ENCODE data around the gene CSMD2.
A peak's percentile ranks its signal among the peaks of the same experiment; 100 is the strongest.

The CSMD2 gene

GRCh38 chr1:33946836-33947235 is 218.2 kb downstream of the CSMD2 start:
- no peak for DNase-seq (ENCODE audit: low read depth)
- TF ChIP-seq, protein P1, sequence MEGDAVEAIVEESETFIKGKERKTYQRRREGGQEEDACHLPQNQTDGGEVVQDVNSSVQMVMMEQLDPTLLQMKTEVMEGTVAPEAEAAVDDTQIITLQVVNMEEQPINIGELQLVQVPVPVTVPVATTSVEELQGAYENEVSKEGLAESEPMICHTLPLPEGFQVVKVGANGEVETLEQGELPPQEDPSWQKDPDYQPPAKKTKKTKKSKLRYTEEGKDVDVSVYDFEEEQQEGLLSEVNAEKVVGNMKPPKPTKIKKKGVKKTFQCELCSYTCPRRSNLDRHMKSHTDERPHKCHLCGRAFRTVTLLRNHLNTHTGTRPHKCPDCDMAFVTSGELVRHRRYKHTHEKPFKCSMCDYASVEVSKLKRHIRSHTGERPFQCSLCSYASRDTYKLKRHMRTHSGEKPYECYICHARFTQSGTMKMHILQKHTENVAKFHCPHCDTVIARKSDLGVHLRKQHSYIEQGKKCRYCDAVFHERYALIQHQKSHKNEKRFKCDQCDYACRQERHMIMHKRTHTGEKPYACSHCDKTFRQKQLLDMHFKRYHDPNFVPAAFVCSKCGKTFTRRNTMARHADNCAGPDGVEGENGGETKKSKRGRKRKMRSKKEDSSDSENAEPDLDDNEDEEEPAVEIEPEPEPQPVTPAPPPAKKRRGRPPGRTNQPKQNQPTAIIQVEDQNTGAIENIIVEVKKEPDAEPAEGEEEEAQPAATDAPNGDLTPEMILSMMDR (conservative IDR thresholded peaks at IDR 0.05; ENCODE audit: low read length): no peak
- no peak overlapping the region for H3K4me3 ChIP-seq (ENCODE audit: low read length)

- no peak for DNase-seq (ENCODE audit: low read depth)
- TF ChIP-seq, protein P1 (conservative IDR thresholded peaks at IDR 0.05; ENCODE audit: low read length): no peak
- no peak overlapping the region for H3K4me3 ChIP-seq (ENCODE audit: low read length)
These were observed 220.2 kb downstream of the CSMD2 start for GRCh38 chr1:33944846-33945245.

DNA sequence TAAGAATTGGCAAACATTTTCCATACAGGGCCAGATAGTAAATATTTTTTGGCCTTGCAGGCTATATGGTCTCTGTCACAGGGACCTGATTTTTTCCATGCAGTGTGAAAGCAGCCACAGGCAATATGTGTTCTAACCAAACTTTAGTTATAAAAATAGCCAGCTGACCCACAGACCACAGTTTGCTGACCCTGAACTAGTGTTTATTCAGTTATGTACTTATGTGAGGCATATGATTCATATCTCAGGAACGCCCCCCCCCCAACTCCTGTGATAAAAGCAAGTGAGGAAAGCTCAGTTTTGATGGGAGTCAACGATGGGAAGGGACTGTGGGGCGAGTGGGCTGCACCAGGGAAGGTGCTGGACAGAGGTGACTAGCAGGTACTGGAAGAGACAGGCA is 221.1 kb downstream of the CSMD2 start:
- no peak overlapping the region for H3K4me3 ChIP-seq (ENCODE audit: low read length)
- TF ChIP-seq, protein P1 (conservative IDR thresholded peaks at IDR 0.05; ENCODE audit: low read length): no peak
- DNase-seq (ENCODE audit: low read depth): peak; percentile 68

DNA sequence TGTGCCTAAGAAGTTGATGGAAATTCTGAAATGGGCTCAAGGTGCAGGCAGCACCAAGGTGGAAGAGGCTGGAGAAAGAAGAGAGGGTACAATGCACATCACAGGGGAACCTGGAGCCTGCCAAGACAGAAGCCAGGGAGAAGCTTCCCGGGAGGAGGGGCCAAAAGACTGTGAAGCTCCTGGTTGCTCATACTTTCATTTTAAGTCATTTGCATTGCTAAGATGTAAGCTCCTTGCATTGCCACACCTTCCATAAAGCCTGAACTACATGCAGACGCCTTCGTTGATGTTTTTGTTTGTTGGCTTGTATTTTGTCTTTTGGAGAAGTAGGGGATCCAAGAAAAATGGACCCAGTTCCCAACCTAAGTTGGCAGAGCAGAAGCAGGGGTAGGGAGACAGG is 232.2 kb downstream of the CSMD2 start:
- DNase-seq (ENCODE audit: low read depth): no peak
- TF ChIP-seq, protein P1 (conservative IDR thresholded peaks at IDR 0.05; ENCODE audit: low read length): no peak
- no peak overlapping the region for H3K4me3 ChIP-seq (ENCODE audit: low read length)

DNA sequence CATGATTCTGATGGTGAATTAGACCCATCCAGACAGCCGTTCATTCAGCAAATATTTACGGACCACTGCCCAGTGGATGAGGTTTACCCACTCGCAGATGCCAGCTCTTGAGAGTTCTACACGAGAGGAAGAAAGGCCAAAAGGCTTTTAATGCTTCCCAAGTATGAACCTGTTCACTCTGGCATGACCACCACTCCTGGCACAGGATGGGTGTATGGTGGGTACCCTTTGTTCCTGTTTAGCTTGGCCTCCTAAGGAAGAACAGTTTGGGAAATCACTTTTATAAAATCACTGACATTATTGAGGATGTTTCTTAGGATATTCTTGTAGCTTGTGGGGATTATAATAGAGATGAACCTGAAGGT is 233.9 kb downstream of the CSMD2 start:
- TF ChIP-seq, protein P1 (conservative IDR thresholded peaks at IDR 0.05; ENCODE audit: low read length): no peak
- DNase-seq (ENCODE audit: low read depth): no peak
- H3K4me3 ChIP-seq (ENCODE audit: low read length): no peak overlapping the region

DNA sequence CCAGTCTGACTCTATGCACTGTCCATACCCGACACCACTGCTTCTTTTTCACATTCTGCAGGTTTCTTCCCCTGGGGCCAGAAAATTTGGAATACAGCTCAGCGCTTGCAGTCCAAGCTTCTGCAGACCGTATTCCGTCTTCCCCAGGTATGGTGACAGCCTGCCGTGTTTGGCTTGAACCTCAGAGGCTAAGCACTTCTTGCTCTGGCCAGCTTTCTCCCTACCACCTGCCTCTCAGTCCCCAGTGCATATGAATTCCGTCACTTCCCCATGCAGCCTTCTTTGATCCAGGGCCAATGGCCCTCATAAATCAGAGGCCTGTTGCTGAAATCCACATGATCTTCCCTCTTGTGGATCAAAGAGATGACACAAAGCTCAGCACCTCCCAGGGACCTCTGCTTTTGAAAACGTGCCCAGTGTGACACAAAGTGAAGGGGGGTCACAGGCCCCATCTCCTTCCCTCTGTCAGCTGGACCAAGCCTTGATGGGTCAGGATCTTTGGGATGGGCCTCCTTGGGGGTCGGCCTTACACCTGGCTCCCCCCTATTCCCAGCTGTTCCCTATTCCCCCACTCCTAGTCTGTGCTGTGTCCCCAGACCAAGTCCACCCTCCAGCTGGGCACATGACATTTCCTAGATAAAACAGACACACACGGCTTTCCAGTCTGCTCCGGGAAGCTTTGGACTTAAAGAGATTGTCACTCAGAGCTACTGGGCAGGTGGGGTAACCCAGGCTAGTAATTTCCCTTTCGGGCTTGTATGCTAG is 234.5 kb downstream of the CSMD2 start:
- H3K4me3 ChIP-seq (ENCODE audit: low read length): no peak overlapping the region
- DNase-seq (ENCODE audit: low read depth): no peak
- TF ChIP-seq, protein P1 (conservative IDR thresholded peaks at IDR 0.05; ENCODE audit: low read length): no peak

GRCh38 chr1:33928251-33928650 is 236.8 kb downstream of the CSMD2 start:
- peak; percentile 17 for DNase-seq (ENCODE audit: low read depth)
- TF ChIP-seq, protein P1 (conservative IDR thresholded peaks at IDR 0.05; ENCODE audit: low read length): no peak
- no peak overlapping the region for H3K4me3 ChIP-seq (ENCODE audit: low read length)

Data from AG10803 (cell line).